ENCODE measurements around the gene SPACDR.

The SPACDR gene

GRCh38 chr7:100485471-100485876 lies 21.4 kb upstream of the SPACDR start:
- DNase-seq (ENCODE audit: low read depth) = no peak

- no peak for DNase-seq (ENCODE audit: low read depth)
These were observed 20.6 kb upstream of the SPACDR start for GRCh38 chr7:100484673-100485045.

DNA sequence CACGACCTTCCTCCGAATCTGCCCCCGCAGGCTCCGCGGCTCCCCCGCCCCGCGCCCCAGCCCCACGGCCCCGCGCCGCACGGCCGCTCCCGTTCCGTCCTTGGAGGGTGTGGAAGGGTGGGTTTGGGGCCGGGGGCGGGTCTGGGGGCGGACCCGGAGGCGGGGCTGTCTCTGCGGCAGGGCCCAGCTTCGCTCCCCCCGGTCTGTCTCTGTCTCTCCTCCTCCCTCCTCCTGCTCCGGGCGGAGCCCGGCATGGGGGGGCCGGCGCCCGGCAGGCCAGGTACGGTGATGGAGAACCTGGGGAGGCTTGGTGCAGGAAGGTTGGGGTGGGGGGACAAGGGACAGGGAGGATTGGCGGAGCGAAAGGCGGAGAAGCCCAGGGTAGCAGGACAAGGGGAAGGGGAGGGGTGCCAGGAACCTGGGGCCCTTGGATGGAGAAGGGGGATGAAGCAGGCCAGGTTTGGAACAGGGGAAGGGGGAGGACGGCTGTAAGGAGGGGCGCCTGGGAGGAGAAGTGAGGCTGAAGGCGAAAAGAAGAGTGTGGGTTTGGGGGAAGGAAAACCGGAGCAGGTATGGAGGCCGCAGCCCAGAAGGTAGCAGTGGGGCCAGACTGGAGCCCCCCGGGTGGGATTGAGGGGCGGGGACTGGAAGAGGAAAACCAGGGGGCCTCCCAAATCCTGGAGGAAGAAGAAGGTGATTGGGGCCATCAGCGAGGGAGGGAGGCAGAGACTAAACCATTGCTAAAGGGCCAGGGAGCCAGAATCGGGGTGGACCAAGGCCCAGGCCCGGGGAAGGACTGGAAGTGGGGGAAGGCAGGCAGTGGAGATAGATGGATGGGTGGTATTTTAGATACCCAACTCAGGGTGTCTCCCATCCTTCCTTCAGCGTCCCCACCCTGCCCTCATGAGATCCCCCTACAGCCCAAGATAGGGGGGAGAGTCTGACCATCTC lies 19.9 kb upstream of the SPACDR start, which contains the start of gene NYAP1:
NYAP1 (plus strand) TSS at position 206 of the 951 bp plus-strand sequence. CDS start 1,385 bp downstream, outside the sequence.
- DNase-seq (ENCODE audit: low read depth) = peak; percentile 47

GRCh38 chr7:100483090-100483721 lies 19.1 kb upstream of the SPACDR start:
- peak; percentile 71 for DNase-seq (ENCODE audit: low read depth)

DNA sequence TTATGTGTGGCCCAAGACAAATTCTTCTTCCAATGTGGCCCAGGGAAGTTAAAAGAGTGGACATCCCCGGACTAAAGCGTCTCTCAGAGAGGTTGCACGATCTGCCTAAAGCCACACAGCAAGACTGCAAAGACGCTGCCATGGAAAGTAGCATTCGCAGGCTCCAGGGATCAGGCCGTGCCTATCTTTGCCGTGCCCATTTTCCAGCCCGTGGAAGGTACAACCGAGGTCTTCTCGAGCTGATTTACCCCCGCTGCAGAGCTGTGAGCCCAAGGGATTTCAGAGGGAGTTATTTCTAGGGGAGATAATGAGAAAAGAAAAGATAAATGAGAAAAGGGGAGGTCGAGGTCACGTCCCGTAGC lies 18.6 kb upstream of the SPACDR start:
- DNase-seq (ENCODE audit: low read depth) = no peak

GRCh38 chr7:100481466-100481865 lies 17.4 kb upstream of the SPACDR start:
- no peak for DNase-seq (ENCODE audit: low read depth)

GRCh38 chr7:100478958-100479660 lies 15.0 kb upstream of the SPACDR start, which contains the start of gene TSC22D4:
TSS of gene TSC22D4 (minus strand) at chr7:100479214. CDS start at chr7:100478038, 1,176 bp downstream.
- DNase-seq (ENCODE audit: low read depth) = peak; percentile 89

DNA sequence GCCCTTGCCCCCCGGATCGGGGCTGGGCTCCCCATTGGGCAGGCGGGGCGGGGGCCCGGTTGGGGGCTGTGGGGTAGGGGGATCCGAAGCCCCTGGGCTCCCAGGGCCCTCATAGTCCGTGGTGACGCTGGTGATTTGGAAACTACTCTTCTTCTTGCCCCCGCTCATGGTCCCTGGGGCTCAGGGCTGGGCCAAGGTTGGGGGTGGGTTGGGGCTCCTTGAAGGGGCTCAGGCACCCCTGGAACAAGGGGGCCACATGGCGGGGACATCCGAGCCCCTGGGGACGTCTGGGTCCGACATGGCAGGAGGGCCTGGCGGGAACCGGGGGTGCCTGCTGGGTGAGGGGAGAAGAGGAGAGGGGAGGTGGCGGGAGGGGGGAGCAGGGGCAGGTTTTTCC lies 13.8 kb upstream of the SPACDR start:
- no peak for DNase-seq (ENCODE audit: low read depth)

DNA sequence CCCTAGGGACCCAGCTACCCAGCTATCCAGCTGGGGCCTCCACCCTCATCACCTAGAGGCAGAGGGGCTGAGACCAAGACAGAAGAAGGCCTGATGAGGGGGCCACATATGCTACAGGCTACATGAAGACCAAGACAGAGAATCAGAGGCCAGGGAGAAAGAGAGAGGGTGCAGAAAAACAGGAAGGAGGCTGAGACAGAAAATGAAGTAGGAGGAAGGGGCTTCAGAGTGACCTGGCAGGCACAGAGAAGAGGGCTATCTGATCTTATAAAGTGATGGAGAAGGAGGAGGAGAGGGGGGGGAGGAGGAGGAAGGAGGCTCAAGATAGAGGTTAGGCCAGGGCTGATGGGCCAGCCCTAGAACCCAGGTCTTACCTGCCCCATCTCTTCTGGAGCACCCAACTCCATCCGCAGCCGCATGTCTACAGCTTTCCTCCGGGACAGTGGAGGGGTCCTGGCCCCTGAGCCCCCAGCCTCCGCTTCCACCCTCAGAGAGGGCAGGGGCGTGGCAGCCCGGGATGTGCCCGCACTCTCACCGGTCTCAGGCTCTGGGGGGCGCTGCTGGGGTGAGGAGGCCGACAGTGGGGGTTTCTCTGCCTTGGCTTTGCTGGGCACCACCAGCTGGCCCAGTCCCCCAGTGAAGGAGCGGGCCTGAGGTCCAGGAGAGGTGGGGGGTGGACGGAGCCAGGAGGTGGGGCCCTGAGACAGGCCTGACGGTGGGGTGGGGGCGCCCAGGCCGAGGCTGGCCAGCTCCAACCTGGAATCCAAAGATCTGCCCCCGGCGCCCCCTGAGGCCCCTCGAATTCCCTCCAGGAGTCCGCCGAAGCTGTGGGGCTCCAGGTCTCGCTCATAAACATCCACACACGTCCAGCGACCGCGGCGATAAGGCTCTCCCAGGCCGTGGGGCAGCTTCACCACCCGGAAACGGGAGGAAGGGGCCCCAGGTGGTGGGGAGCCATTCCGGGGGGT lies 13.1 kb upstream of the SPACDR start:
- DNase-seq (ENCODE audit: low read depth) = peak; percentile 20

DNA sequence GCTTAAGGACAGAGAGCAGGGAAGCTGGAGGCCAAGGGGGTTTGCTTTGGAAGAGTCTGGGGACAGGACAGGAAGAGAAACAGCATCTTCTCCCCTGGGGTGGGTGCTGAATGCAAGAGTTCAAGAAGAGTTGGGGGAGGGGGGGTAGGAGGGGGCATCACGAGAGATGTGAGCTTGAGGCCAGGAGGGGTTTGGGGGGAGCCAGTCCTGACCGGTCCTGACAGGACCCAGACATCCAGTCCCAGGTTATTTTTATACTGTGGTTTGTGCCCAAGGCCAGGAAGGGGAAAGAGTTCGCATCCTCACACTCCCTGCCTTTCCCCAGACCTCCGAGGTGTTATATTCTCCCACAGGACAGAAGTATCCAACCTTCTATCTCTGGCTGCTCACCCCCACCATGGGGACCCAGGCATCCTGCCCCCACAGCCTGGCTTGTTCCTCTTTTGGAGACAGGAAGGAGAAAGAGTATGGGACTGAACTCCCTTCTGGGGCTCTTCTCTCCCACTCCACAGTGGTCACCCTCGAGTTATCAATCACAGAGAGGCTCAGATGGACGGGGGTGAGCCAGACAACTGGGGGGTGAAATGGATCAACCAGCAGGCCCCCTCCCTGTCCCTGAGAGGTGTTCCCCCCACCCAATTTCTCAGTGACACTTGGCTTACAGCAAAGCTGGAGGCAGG lies 12.2 kb upstream of the SPACDR start:
- DNase-seq (ENCODE audit: low read depth) = no peak

GRCh38 chr7:100475549-100475948 lies 11.5 kb upstream of the SPACDR start:
- DNase-seq (ENCODE audit: low read depth) = no peak

- no peak for DNase-seq (ENCODE audit: low read depth)
These were observed 8.9 kb upstream of the SPACDR start for GRCh38 chr7:100472854-100473499.

- DNase-seq (ENCODE audit: low read depth) = no peak
These were observed 8.2 kb upstream of the SPACDR start for GRCh38 chr7:100472121-100472851.

DNA sequence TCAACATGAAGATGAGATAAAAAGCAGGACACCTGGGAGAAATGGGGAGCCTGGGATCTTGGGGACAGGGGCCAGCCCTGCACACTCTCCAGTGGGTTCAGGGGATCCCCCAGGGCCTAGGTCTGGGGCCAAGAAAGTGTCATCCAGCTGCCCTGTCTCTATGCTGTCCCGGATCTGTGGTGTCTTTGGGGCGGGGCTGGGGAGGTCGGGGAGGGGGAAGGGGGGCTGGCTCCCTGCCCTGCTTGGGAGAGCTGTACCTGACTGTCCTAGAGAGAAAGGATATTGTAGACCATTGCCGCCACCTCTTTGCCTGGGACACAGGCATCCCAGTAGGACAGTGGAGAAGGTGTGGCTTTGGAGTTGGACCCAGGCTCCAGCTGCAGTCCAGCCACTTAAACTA lies 7.0 kb upstream of the SPACDR start:
- DNase-seq (ENCODE audit: low read depth) = no peak

DNA sequence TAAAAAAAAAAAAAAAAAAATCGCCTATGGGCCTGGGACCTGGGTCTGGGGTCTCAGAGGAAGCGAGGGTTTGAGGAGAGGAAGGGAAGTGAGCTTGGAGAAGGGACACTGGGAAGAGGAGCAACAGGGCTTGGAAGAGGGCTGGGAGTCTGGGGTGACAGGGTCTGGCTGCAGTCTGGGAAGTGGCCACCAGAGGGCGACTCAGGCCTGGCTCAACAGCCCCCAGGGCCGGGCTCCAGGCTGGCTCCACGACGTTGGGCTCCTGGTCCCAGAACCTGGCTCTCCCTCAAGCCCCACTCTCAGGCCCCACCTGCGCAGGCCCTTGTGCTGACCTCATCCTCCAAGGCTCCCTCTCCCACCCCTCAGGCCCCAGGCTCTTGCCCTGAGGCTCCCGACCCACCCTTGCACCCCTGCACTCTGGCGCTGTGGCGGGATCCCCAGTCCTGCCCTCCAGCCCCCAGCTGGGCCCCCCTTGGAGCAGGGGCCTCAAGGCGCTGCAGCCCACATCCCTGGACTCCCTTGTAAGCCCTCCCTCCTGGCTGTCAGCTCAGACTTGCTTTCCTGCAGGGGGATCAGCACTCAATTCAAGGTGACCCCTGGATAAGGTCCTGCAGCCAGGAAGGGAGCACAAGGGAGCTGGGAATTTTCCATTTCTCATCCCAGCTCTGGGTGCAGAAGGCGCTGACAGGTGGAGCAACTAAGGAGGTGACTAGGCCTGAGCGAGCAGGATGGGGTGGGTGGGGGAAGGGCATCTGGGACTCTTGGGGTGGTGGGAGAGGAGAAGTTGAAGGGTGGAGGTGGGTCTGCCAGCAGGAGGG lies 5.4 kb upstream of the SPACDR start:
- peak; percentile 71 for DNase-seq (ENCODE audit: low read depth)

GRCh38 chr7:100467638-100468373 lies 3.7 kb upstream of the SPACDR start:
- no peak for DNase-seq (ENCODE audit: low read depth)

- no peak for DNase-seq (ENCODE audit: low read depth)
These were observed 2.9 kb upstream of the SPACDR start for GRCh38 chr7:100466653-100467605.
